ENCODE measurements around the gene PLOD2.

Gene PLOD2

GRCh38 chr3:146160321-146160963 lies 542 bp downstream of the PLOD2 start:
- no peak for TF ChIP-seq ZNF274 (IDR thresholded peaks at IDR 0.05; ENCODE audit: low read depth, low read length)
- H3K4me3 ChIP-seq (ENCODE audit: low read length) = peak overlapping the region; percentile 44

GRCh38 chr3:146159616-146160320 lies 1.2 kb downstream of the PLOD2 start:
- TF ChIP-seq ZNF274 (IDR thresholded peaks at IDR 0.05; ENCODE audit: low read depth, low read length) = no peak
- peak overlapping the region; percentile 44 for H3K4me3 ChIP-seq (ENCODE audit: low read length)

GRCh38 chr3:146159037-146159436 lies 1.9 kb downstream of the PLOD2 start:
- TF ChIP-seq ZNF274 (IDR thresholded peaks at IDR 0.05; ENCODE audit: low read depth, low read length) = no peak
- no peak overlapping the region for H3K4me3 ChIP-seq (ENCODE audit: low read length)

GRCh38 chr3:146157325-146158060 lies 3.5 kb downstream of the PLOD2 start:
- no peak for TF ChIP-seq ZNF274 (IDR thresholded peaks at IDR 0.05; ENCODE audit: low read depth, low read length)
- H3K4me3 ChIP-seq (ENCODE audit: low read length) = no peak overlapping the region

- H3K4me3 ChIP-seq (ENCODE audit: low read length) = no peak overlapping the region
- TF ChIP-seq ZNF274 (IDR thresholded peaks at IDR 0.05; ENCODE audit: low read depth, low read length) = no peak
Measured at GRCh38 chr3:146156666-146157314, 4.2 kb downstream of the PLOD2 start.

- H3K4me3 ChIP-seq (ENCODE audit: low read length) = no peak overlapping the region
- TF ChIP-seq ZNF274 (IDR thresholded peaks at IDR 0.05; ENCODE audit: low read depth, low read length) = no peak
Measured at GRCh38 chr3:146156095-146156494, 4.9 kb downstream of the PLOD2 start.

GRCh38 chr3:146154995-146155394 lies 6.0 kb downstream of the PLOD2 start:
- no peak overlapping the region for H3K4me3 ChIP-seq (ENCODE audit: low read length)
- no peak for TF ChIP-seq ZNF274 (IDR thresholded peaks at IDR 0.05; ENCODE audit: low read depth, low read length)

- no peak for TF ChIP-seq ZNF274 (IDR thresholded peaks at IDR 0.05; ENCODE audit: low read depth, low read length)
Measured at GRCh38 chr3:146154316-146154715, 6.7 kb downstream of the PLOD2 start.

GRCh38 chr3:146153429-146153828 lies 7.6 kb downstream of the PLOD2 start:
- no peak overlapping the region for H3K4me3 ChIP-seq (ENCODE audit: low read length)
- TF ChIP-seq ZNF274 (IDR thresholded peaks at IDR 0.05; ENCODE audit: low read depth, low read length) = no peak

More at GRCh38 chr3:146154316-146154715, 6.7 kb downstream of the PLOD2 start:
- H3K4me3 ChIP-seq (ENCODE audit: low read length) = no peak overlapping the region

GRCh38 chr3:146152834-146153233 lies 8.2 kb downstream of the PLOD2 start:
- no peak for TF ChIP-seq ZNF274 (IDR thresholded peaks at IDR 0.05; ENCODE audit: low read depth, low read length)

GRCh38 chr3:146148468-146148931 lies 12.5 kb downstream of the PLOD2 start:
- TF ChIP-seq ZNF274 (IDR thresholded peaks at IDR 0.05; ENCODE audit: low read depth, low read length) = no peak

More at GRCh38 chr3:146152834-146153233, 8.2 kb downstream of the PLOD2 start:
- H3K4me3 ChIP-seq (ENCODE audit: low read length) = no peak overlapping the region

GRCh38 chr3:146145642-146146041 lies 15.3 kb downstream of the PLOD2 start:
- H3K4me3 ChIP-seq (ENCODE audit: low read length) = no peak overlapping the region
- TF ChIP-seq ZNF274 (IDR thresholded peaks at IDR 0.05; ENCODE audit: low read depth, low read length) = no peak

More at GRCh38 chr3:146148468-146148931, 12.5 kb downstream of the PLOD2 start:
- H3K4me3 ChIP-seq (ENCODE audit: low read length) = no peak overlapping the region

GRCh38 chr3:146142757-146143156 lies 18.2 kb downstream of the PLOD2 start:
- no peak for TF ChIP-seq ZNF274 (IDR thresholded peaks at IDR 0.05; ENCODE audit: low read depth, low read length)
- no peak overlapping the region for H3K4me3 ChIP-seq (ENCODE audit: low read length)

GRCh38 chr3:146139586-146140110 lies 21.3 kb downstream of the PLOD2 start:
- H3K4me3 ChIP-seq (ENCODE audit: low read length) = no peak overlapping the region
- no peak for TF ChIP-seq ZNF274 (IDR thresholded peaks at IDR 0.05; ENCODE audit: low read depth, low read length)

All from GM08714 (cell line).